Activated gamma-delta T cell treated with Interleukin-2 at 50 U/mL for 16 hours (primary cell): ENCODE measurements around the gene FOXK1.
"Not testable (repeated sequence)": the region's sequence is repeated elsewhere in the genome, so short reads cannot be mapped to it uniquely, and the experiment has no call there.

Experiments used
- DNase-seq: peaks from one replicate; pipeline ENCODE4 v3.0.0-alpha.2; 2020

FOXK1 gene

GRCh38 chr7:4681886-4682620 is at the start of gene FOXK1:
Gene FOXK1 (plus strand): TSS chr7:4682295. CDS start chr7:4682309, 14 bp downstream.
- DNase-seq: peak; percentile 75

DNA sequence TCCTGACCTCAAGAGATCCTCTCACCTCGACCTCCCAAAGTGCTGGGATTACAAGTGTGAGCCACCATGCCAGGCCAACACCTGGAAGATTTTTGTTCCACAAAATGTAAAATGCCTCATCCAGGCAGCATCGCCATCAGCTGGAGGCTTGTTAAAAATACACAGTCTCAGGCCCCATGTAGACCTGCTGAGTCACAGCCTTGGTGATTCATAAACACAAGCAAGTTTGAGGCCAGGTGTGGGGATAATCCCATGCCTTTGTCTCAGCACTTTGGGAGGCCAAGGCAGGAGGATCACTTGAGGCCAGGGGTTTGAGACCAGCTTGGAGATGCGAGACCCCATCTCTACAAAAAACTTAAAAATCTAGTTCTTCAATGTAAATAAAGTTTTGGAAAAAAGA is 49.1 kb upstream of the FOXK1 start:
- no peak for DNase-seq

GRCh38 chr7:4634166-4634565 is 47.9 kb upstream of the FOXK1 start:
- DNase-seq: no peak

DNA sequence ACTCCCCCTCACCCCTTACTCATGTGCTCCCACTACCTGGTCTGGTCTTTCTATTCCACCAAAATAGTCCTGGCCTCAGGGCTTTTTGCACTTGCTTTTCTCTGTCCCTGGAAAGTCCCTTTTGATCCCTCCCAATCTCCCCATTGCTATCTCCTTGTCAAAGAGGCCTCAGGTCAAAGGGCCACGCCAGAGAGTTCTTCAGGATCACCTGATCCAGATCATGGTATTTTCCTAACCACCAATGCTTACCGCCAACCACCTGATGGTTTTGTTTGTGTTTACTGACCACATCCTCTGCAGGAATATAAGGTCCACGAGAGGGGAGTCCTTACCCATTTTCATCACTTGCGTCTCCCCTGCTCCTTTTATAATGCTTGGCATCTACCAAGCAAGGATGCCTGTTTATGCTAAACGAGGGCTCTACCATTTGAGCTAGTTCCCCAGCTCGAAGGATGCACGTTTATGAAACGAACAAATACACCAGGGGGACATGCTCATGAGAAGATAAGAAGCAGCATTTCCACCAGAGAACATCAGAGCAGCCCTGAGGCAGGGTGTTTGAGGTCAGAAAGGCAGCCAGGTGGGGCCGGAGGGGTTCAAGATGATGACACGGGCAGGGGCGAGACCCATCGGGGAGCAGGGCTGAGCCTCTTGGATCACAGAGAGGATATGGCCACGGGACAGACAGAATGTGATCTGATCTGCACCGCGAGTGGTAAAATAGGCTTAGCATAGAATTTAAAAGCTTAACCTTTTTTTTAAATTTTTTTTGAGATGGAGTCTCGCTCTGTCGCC is 43.1 kb upstream of the FOXK1 start:
- DNase-seq: no peak

- DNase-seq: no peak
These were observed 40.9 kb upstream of the FOXK1 start for GRCh38 chr7:4641091-4641666.

GRCh38 chr7:4641667-4642467 is 40.2 kb upstream of the FOXK1 start:
- DNase-seq: peak; percentile 95

GRCh38 chr7:4642468-4643203 is 39.5 kb upstream of the FOXK1 start:
- DNase-seq: no peak

DNA sequence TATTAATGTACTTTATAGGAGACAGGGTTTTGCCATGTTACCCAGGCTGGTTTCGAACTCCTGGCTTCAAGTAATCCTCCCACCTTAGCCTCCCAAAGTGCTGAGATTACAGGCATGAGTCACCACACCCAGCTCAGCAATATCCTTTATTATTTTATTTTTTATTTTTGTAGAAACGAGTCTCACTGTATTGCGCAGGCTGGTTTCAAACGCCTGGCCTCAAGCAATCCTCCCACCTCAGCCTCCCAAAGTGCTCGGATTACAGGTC is 39.0 kb upstream of the FOXK1 start:
- DNase-seq: not testable (repeated sequence)

DNA sequence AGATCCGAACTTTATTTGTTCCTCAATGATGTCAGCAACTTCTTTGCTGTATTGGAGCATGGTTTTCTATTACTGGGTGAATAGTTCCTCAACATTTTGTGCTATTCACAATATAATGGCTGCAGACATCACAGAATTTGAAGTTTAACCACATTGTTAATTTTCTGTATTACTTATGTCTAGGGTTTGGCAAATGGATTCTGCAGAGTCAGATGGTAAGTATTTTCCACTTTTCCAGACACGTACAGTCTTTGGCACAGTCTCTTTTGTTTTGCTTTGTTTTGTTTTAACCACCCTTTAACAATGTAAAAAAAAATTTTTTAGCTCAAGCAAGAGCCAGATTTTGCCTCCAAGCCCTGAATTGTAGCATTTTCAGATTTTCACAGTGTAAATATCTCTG is 36.8 kb upstream of the FOXK1 start:
- no peak for DNase-seq

GRCh38 chr7:4648111-4648510 is 34.0 kb upstream of the FOXK1 start:
- DNase-seq: no peak

- DNase-seq: no peak
These were observed 31.6 kb upstream of the FOXK1 start for GRCh38 chr7:4650433-4651047.

DNA sequence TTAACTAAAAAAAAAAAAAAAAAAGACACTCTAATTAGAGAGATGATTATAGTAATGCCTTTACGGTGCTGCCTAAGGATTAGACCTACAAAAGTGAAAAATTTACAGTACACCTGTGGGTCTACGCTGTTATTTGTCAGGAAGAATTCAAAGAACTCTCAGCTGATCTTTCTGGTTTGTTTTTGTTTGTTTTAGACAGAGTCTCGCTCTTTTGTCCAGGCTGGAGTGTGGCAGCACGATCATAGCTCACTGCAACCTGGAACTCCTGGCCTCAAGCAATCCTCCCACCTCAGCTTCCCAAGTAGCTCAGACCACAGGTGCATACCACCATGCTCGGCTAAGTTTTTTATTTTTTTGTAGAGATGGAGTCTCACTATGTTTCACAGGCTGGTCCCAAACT is 28.3 kb upstream of the FOXK1 start:
- no peak for DNase-seq

- no peak for DNase-seq
These were observed 26.8 kb upstream of the FOXK1 start for GRCh38 chr7:4655311-4655710.

DNA sequence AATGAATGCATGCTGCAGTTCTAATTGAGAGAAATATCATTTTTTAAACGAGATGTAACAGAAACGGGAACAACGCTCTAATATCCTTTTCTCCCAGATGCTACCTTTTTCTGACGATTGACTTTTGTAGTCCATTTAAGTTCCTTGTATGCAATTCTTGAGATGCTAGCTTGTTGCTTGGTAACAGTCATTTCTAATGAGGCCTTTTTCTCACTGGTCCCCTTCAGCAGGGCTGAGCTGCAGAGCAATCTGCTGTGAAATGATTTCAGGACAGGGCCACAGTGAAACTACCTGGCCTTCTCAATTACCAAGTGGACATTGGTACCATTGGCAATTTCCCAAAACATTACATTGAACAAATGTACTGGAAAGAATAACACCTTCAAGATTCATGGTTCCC is 26.2 kb upstream of the FOXK1 start:
- DNase-seq: no peak

- no peak for DNase-seq
These were observed 24.3 kb upstream of the FOXK1 start for GRCh38 chr7:4657640-4658417.

DNA sequence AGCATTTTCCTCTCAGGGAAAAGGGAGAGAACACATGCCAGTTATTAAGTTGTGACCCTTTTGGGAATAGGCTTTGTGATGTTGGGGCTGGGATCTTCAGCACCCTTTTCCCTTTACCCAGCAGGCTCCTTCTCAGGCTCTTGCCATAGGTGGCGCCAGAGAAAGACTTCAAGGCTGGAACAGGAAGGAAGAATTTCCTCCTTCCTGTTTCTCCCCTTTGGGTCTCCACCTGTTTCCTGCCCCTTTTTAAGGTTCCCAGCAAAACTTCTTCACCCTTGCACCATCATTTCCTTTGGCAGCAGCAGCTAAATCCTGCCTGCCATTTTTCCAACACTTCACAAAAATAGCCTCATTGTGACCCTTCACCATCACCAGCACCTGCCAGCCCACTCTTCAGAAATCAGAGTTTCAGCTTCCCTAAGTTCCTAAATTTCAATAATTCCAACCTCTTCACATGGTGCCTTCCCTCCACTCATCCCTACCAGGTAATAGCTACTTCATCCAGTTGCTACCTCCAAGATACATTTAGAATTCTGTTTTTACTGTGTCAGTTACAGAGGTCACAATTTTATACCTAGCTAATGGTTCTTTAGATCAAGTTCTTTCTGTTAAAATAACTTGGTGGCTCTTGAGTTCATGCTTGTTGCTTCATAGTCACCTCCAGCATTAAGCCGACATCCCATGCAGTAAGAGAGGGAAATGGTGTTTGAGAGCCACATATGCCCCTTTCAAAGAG is 22.4 kb upstream of the FOXK1 start:
- DNase-seq: no peak

DNA sequence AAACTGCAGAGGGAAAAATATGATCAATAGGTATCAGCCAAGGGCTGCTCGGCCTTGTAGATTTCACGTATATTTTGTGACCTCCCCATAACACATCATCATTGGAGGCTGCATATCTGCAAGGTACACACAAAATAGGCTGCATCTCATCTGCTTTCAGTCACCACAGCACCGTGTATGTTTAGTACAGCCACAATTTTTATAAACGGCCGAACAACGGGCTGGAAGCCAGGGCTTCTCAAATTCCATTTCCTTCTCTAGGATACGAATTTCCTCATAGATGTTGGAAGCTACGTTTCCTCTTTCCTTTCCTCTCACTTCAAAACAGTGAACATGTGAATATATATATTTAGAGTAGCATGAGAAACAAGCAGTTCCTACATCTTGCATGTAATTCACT is 20.2 kb upstream of the FOXK1 start:
- no peak for DNase-seq

- no peak for DNase-seq
These were observed 18.7 kb upstream of the FOXK1 start for GRCh38 chr7:4663239-4664018.

DNA sequence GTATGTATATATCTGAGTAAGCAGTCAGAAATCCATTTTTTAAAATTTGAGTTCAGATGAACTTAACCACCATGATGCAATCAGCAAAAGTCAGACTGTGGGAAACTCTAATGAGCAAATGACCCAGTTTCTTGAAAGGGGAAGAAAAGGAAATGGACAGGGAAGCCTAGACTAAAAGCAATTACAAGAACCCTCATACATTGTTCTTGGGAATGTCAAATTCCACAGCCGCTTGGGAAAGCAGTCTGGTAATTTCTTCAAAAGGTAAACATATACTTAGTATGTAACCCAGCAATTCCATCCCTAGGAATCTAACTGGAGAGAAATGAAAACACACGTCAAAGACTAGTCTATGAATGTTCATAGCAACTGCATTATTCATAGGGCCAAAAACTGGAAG is 16.4 kb upstream of the FOXK1 start:
- no peak for DNase-seq
